COLO668 (cell line): ENCODE data around the gene GARIN3.
"Not testable (repeated sequence)": the region's sequence is repeated elsewhere in the genome, so short reads cannot be mapped to it uniquely, and the experiment has no call there.

Source experiments
- DNase-seq: peaks from one replicate; lab custom pipeline; 2025; ENCODE audit not compliant: unreplicated experiment; lab: John Stamatoyannopoulos, UW

GARIN3 gene

GRCh38 chr5:157166214-157167213 lies at the start of gene GARIN3:
Gene GARIN3, minus strand, starts transcription at chr5:157166264. Its CDS starts 96 bp downstream, at chr5:157166168.
- no peak for DNase-seq

- DNase-seq: no peak
Measured at GRCh38 chr5:157215514-157216167, 49.6 kb upstream of the GARIN3 start.

GRCh38 chr5:157214861-157215513 lies 48.9 kb upstream of the GARIN3 start:
- DNase-seq: no peak

GRCh38 chr5:157214415-157214814 lies 48.4 kb upstream of the GARIN3 start:
- DNase-seq: no peak

- no peak for DNase-seq
Measured at GRCh38 chr5:157213527-157214243, 47.6 kb upstream of the GARIN3 start.

- DNase-seq: no peak
Measured at GRCh38 chr5:157212307-157212706, 46.2 kb upstream of the GARIN3 start.

- not testable (repeated sequence) for DNase-seq
Measured at GRCh38 chr5:157210652-157211051, 44.6 kb upstream of the GARIN3 start.

- DNase-seq: no peak
Measured at GRCh38 chr5:157205708-157206107, 39.6 kb upstream of the GARIN3 start.

- no peak for DNase-seq
Measured at GRCh38 chr5:157204765-157205164, 38.7 kb upstream of the GARIN3 start.

- no peak for DNase-seq
Measured at GRCh38 chr5:157203417-157203816, 37.4 kb upstream of the GARIN3 start.

GRCh38 chr5:157201857-157202256 lies 35.8 kb upstream of the GARIN3 start:
- DNase-seq: no peak

- no peak for DNase-seq
Measured at GRCh38 chr5:157198277-157198986, 32.4 kb upstream of the GARIN3 start.

- DNase-seq: no peak
Measured at GRCh38 chr5:157197086-157197485, 31.0 kb upstream of the GARIN3 start.

GRCh38 chr5:157196045-157196444 lies 30.0 kb upstream of the GARIN3 start:
- no peak for DNase-seq

GRCh38 chr5:157193699-157194424 lies 27.8 kb upstream of the GARIN3 start:
- no peak for DNase-seq

- no peak for DNase-seq
Measured at GRCh38 chr5:157189223-157189622, 23.2 kb upstream of the GARIN3 start.

- no peak for DNase-seq
Measured at GRCh38 chr5:157188270-157188669, 22.2 kb upstream of the GARIN3 start.

- no peak for DNase-seq
Measured at GRCh38 chr5:157187046-157187754, 21.1 kb upstream of the GARIN3 start.
